Fibroblast of lung (primary cell): ENCODE data around the gene PTX4. TPM values are rescaled to one million over a fixed set of nuclear protein-coding genes. Genes with fewer than 3 reads are reported as not detected.

Experiments used
- DNase-seq, 2 donors: peaks; one replicate each; pipeline versions ENCODE4 v3.0.0 to v3.0.0-alpha.2; 2010; ENCODE audit warnings: low read depth in 2 of 2
- H2AFZ ChIP-seq: 2 replicates; pipeline ENCODE4 v1.5.1; 2012; ENCODE audit warnings: low read length, control low read depth, inconsistent platforms
- H3K27ac ChIP-seq: 2 replicates; pipeline ENCODE4 v1.5.1; 2011; ENCODE audit warnings: low read length, control low read depth; ENCODE audit not compliant: insufficient read depth
- H3K27me3 ChIP-seq: 2 replicates; pipeline ENCODE4 v1.5.1; 2011; ENCODE audit warnings: mild to moderate bottlenecking, low read length; ENCODE audit not compliant: control insufficient read depth, insufficient read depth
- H3K36me3 ChIP-seq: 2 replicates; pipeline ENCODE4 v1.5.1; 2011; ENCODE audit warnings: low read length; ENCODE audit not compliant: control insufficient read depth, insufficient read depth
- H3K4me1 ChIP-seq: 2 replicates; pipeline ENCODE4 v1.5.1; 2011; ENCODE audit warnings: low read length; ENCODE audit not compliant: control insufficient read depth, insufficient read depth; ENCODE audit errors: extremely low read depth
- H3K4me2 ChIP-seq: 2 replicates; pipeline ENCODE4 v1.5.1; 2011; ENCODE audit warnings: low read length, control low read depth; ENCODE audit not compliant: insufficient read depth; ENCODE audit errors: extremely low read depth
- H3K4me3 ChIP-seq, 4 experiments: fragments of 200-600 bp in 1 of 4; sonication (generic) in 1 of 4; replicated peaks in 1 of 4; 2 replicates each; pipeline ENCODE4 v1.5.1; 2011 to 2016; ENCODE audit warnings: low read length in 4 of 4, low read depth in 3 of 4, mild to moderate bottlenecking in 3 of 4, control low read depth in 2 of 4, inconsistent platforms in 1 of 4, mixed read lengths in 1 of 4; ENCODE audit not compliant: insufficient read depth in 1 of 4; ENCODE audit errors: control extremely low read depth in 1 of 4
- H3K79me2 ChIP-seq: 2 replicates; pipeline ENCODE4 v1.5.1; 2012; ENCODE audit warnings: mild to moderate bottlenecking, low read length, inconsistent platforms; ENCODE audit not compliant: control insufficient read depth, insufficient read depth
- H3K9ac ChIP-seq: 2 replicates; pipeline ENCODE4 v1.5.1; 2011; ENCODE audit warnings: mild to moderate bottlenecking, low read length, control low read depth; ENCODE audit not compliant: insufficient read depth
- H3K9me3 ChIP-seq: 2 replicates; pipeline ENCODE4 v1.5.1; 2012; ENCODE audit warnings: low read depth, low read length; ENCODE audit not compliant: control insufficient read depth, insufficient read depth
- H4K20me1 ChIP-seq: 2 replicates; pipeline ENCODE4 v1.5.1; 2011; ENCODE audit warnings: low read length; ENCODE audit not compliant: control insufficient read depth, insufficient read depth; ENCODE audit errors: extremely low read depth
- EZH2 ChIP-seq: IDR thresholded peaks from 2 replicates; pipeline ENCODE4 v1.5.1; 2012; ENCODE audit warnings: low read length, control low read depth, mild to moderate bottlenecking; ENCODE audit errors: missing control alignments
- polyA plus RNA-seq, 2 donors: library from polyadenylated mRNA; depleted of rRNA in 1 of 2; stranded (reverse) in 1 of 2; unstranded in 1 of 2; fragments of >200 nt; gene quantifications; 2 replicates each; pipeline ENCODE4 v1.2.1, GENCODE V29; 2011 to 2012; ENCODE audit warnings: missing spikeins in 1 of 2
- total RNA-seq: library from RNA; depleted of rRNA; stranded (reverse); fragments of >200 nt; gene quantifications from 2 replicates; pipeline ENCODE4 v1.2.1, GENCODE V29; 2014
- TF ChIP-seq, protein P1 (sequence below), 2 donors: IDR thresholded peaks in 1 of 2; conservative IDR thresholded peaks in 1 of 2; 1 replicate in 1 of 2; 2 replicates in 1 of 2; pipeline ENCODE4 v1.5.1; 2011 to 2012; ENCODE audit warnings: low read length in 2 of 2, control low read depth in 1 of 2, inconsistent platforms in 1 of 2, low read depth in 1 of 2, mild to moderate bottlenecking in 1 of 2

PTX4 gene
- total and polyA plus RNA-seq, 2 donors (not counting 1 experiment from before 2014, with no cell fraction given): not detected

DNA sequence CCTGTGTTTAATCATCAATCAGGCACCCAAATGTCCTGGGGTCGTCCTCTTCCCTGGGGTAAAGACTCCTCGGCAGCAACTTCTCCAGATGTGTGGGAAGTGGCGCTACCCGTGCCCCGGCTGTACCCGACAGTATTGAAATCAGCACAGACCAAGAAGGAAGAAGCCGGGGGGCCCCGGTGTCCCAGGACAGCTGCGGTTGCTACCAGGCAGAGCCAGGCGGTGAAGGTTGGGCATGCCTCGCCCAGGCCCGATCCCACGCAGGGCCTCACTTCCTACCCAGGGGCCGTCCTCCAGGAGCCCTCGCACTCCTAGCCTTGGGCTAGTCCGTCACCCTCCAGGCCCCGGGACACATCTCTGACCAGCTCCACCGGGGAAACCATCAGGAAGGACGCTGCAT, 35.4 kb downstream of the PTX4 start:
- Histone ChIP-seq H3K9ac (no peak overlapping the region), H3K27me3 (no peaks in the 10 kb centered on the region)
- no peak for TF ChIP-seq EZH2
- TF ChIP-seq, protein P1, sequence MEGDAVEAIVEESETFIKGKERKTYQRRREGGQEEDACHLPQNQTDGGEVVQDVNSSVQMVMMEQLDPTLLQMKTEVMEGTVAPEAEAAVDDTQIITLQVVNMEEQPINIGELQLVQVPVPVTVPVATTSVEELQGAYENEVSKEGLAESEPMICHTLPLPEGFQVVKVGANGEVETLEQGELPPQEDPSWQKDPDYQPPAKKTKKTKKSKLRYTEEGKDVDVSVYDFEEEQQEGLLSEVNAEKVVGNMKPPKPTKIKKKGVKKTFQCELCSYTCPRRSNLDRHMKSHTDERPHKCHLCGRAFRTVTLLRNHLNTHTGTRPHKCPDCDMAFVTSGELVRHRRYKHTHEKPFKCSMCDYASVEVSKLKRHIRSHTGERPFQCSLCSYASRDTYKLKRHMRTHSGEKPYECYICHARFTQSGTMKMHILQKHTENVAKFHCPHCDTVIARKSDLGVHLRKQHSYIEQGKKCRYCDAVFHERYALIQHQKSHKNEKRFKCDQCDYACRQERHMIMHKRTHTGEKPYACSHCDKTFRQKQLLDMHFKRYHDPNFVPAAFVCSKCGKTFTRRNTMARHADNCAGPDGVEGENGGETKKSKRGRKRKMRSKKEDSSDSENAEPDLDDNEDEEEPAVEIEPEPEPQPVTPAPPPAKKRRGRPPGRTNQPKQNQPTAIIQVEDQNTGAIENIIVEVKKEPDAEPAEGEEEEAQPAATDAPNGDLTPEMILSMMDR (conservative IDR thresholded peaks at IDR 0.05 in 1 of 2, IDR thresholded peaks at IDR 0.05 in 1 of 2; ENCODE audit: low read depth in 1 of 2, low read length in 2 of 2): no peak

DNA sequence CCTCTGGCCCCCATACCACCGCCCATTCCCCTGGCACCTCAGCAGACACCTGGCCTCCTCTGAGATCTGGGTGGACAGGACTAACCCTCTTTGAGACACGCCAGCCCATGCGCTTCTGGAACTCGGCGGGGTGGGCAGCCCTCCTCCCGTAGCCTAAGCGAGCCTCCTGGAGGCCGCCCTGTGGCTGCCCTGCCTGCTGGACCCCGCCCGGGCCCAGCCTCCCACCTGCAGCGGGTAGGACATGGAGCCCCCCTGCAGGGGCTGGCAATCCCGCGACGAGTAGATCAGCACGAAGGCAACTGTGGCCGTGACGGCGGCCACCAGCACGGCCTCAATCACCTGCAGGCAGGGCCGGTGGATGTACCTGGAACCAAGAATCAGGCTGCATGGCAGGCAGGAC, 36.2 kb downstream of the PTX4 start:
- H3K4me3 ChIP-seq: no peak overlapping the region
- no peak for TF ChIP-seq EZH2
- TF ChIP-seq, protein P1 (conservative IDR thresholded peaks at IDR 0.05 in 1 of 2, IDR thresholded peaks at IDR 0.05 in 1 of 2; ENCODE audit: low read depth in 1 of 2, low read length in 2 of 2): no peak
- no peak overlapping the region for H2AFZ ChIP-seq
- H4K20me1 ChIP-seq: no peaks in the 10 kb centered on the region
- H3K27ac ChIP-seq: no peak overlapping the region
- no peaks in the 10 kb centered on the region for H3K9me3 ChIP-seq
- H3K27me3 ChIP-seq: no peaks in the 10 kb centered on the region
- H3K4me1 ChIP-seq: no peaks in the 10 kb centered on the region
- no peak for DNase-seq
- peaks cover 16% of the 10 kb centered on the region for H3K36me3 ChIP-seq
- no peak overlapping the region for H3K4me2 ChIP-seq
- no peaks in the 10 kb centered on the region for H3K79me2 ChIP-seq
- H3K9ac ChIP-seq: no peak overlapping the region

More for the DNA sequence above, 35.4 kb downstream of the PTX4 start:
- Histone ChIP-seq H3K9me3 (no peaks in the 10 kb centered on the region), H3K36me3 (peaks cover 13% of the 10 kb centered on the region), H4K20me1 (no peaks in the 10 kb centered on the region), H3K4me3 (no peak overlapping the region), H3K27ac (no peak overlapping the region), H3K4me1 (no peaks in the 10 kb centered on the region), H2AFZ (no peak overlapping the region), H3K4me2 (no peak overlapping the region), H3K79me2 (no peaks in the 10 kb centered on the region)
- DNase-seq: no peak

DNA sequence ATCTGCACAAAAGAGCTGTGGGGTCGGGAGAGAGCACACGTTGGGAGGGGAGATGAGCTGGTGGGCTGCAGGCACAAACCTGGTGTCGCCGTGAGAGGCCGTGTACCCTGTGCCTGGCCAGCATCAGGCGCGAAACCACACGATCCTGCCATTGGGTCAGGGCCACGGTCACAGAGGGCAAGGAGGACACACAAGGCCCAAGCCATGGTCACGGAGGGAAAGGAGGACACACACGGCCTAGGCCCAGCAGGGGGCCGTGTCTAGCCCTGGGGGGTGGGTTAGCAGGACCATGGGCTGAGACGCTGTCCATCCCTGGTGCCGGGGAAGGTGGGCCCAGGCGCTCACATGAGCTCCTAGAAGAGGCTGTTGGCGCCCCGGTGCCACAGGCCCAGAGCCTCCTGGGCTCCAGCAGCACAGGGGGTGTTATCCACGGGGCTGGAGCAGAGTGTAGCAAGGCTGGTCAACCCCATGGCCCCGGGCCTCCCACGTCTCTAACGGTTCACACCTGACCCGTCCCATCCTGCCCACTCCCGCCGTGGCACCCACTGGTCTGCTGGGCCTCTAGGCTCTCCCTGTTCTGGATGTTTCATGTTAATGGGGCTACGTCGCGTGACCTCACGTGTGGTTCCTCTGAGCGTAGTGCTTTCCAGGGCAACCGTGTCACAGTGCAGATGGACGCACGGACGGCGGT, 36.9 kb downstream of the PTX4 start:
- Histone ChIP-seq H3K4me3 (no peak overlapping the region), H2AFZ (no peak overlapping the region), H3K36me3 (peaks cover 17% of the 10 kb centered on the region), H4K20me1 (no peaks in the 10 kb centered on the region), H3K9ac (no peak overlapping the region), H3K4me2 (no peak overlapping the region), H3K9me3 (no peaks in the 10 kb centered on the region), H3K4me1 (no peaks in the 10 kb centered on the region), H3K79me2 (no peaks in the 10 kb centered on the region), H3K27me3 (no peaks in the 10 kb centered on the region), H3K27ac (no peak overlapping the region)
- TF ChIP-seq, protein P1 (conservative IDR thresholded peaks at IDR 0.05 in 1 of 2, IDR thresholded peaks at IDR 0.05 in 1 of 2; ENCODE audit: low read depth in 1 of 2, low read length in 2 of 2): no peak
- no peak for TF ChIP-seq EZH2
- DNase-seq: no peak
